PC-9 (cell line): ENCODE measurements around the gene CAST.
"Not testable (repeated sequence)": the region's sequence is repeated elsewhere in the genome, so short reads cannot be mapped to it uniquely, and the experiment has no call there.

Experiments
- EZH2 ChIP-seq: fragments of 200-600 bp; sonication (generic); IDR thresholded peaks from 2 replicates; pipeline ENCODE4 v1.8.0; 2017; ENCODE audit warnings: antibody characterized with exemption, low read depth
- TF ChIP-seq, protein P1 (sequence below): fragments of 200-600 bp; sonication (generic); conservative IDR thresholded peaks from 2 replicates; pipeline ENCODE4 v1.6.1; 2017; ENCODE audit warnings: mixed run types, antibody characterized with exemption, mild to moderate bottlenecking, moderate library complexity

DNA sequence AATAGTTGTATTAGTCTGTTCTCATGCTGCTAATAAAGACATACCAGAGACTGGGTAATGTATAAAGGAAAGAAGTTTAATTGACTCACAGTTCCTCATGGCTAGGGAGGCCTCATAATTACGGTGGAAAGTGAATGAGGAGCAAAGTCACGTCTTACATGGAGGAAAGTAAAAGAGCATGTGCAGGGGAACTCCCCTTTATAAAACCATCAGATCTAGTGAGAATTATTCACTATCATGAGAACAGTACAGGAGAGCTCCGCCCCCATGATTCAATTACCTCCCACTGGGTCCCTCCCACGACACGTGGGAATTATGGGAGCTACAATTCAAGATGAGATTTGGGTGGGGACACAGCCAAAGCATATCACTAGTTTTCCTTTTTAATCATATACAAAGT lies 82.0 kb downstream of the CAST start:
- TF ChIP-seq, protein P1, sequence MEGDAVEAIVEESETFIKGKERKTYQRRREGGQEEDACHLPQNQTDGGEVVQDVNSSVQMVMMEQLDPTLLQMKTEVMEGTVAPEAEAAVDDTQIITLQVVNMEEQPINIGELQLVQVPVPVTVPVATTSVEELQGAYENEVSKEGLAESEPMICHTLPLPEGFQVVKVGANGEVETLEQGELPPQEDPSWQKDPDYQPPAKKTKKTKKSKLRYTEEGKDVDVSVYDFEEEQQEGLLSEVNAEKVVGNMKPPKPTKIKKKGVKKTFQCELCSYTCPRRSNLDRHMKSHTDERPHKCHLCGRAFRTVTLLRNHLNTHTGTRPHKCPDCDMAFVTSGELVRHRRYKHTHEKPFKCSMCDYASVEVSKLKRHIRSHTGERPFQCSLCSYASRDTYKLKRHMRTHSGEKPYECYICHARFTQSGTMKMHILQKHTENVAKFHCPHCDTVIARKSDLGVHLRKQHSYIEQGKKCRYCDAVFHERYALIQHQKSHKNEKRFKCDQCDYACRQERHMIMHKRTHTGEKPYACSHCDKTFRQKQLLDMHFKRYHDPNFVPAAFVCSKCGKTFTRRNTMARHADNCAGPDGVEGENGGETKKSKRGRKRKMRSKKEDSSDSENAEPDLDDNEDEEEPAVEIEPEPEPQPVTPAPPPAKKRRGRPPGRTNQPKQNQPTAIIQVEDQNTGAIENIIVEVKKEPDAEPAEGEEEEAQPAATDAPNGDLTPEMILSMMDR: not testable (repeated sequence)
- TF ChIP-seq EZH2: not testable (repeated sequence)
